ENCODE measurements around the gene CFAP92. TPM values are rescaled to one million over a fixed set of nuclear protein-coding genes. Genes with fewer than 3 reads are reported as not detected.

Gene CFAP92
- total and polyA plus RNA-seq, 3 donors from 2014 or later = 16.0 to 62.0 (median 26.7) TPM

DNA sequence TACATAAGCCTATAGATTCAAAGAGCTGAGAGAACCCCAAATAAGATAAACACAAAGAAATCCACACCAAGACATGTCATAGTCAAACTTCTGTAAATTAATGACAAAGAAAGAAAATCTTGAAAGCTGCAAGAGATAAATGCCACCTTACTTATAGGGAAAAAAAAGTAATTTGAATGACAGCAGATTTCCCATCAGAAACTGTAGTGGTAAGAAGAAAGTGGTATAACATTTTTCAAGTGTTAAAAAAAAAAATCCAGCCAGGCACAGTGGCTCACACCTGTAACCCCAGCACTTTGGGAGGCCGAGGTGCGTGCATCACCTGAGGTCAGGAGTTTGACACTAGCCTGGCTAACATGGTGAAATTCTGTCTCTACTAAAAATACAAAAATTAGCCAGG, 37.4 kb downstream of the CFAP92 start:
- Histone ChIP-seq H3K4me3 (no peak overlapping the region), H3K9me3 (no peaks in the 10 kb centered on the region), H3K36me3 (ENCODE audit: low read depth, missing control alignments) (no peaks in the 10 kb centered on the region), H3K27ac (no peak overlapping the region), H3K27me3 (no peaks in the 10 kb centered on the region), H3K4me1 (no peaks in the 10 kb centered on the region)
- DNase-seq = no peak
- intact Hi-C loops (cut with DNase I; ENCODE audit: low total_unique reads) = no loop called here
- WGBS, 2 donors = 94% methylated on average over 2 of the region's 2 CpGs
- TF ChIP-seq, protein P1, sequence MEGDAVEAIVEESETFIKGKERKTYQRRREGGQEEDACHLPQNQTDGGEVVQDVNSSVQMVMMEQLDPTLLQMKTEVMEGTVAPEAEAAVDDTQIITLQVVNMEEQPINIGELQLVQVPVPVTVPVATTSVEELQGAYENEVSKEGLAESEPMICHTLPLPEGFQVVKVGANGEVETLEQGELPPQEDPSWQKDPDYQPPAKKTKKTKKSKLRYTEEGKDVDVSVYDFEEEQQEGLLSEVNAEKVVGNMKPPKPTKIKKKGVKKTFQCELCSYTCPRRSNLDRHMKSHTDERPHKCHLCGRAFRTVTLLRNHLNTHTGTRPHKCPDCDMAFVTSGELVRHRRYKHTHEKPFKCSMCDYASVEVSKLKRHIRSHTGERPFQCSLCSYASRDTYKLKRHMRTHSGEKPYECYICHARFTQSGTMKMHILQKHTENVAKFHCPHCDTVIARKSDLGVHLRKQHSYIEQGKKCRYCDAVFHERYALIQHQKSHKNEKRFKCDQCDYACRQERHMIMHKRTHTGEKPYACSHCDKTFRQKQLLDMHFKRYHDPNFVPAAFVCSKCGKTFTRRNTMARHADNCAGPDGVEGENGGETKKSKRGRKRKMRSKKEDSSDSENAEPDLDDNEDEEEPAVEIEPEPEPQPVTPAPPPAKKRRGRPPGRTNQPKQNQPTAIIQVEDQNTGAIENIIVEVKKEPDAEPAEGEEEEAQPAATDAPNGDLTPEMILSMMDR (IDR thresholded peaks at IDR 0.05) = no peak
- no peak for TF ChIP-seq POLR2A (IDR thresholded peaks at IDR 0.05)

DNA sequence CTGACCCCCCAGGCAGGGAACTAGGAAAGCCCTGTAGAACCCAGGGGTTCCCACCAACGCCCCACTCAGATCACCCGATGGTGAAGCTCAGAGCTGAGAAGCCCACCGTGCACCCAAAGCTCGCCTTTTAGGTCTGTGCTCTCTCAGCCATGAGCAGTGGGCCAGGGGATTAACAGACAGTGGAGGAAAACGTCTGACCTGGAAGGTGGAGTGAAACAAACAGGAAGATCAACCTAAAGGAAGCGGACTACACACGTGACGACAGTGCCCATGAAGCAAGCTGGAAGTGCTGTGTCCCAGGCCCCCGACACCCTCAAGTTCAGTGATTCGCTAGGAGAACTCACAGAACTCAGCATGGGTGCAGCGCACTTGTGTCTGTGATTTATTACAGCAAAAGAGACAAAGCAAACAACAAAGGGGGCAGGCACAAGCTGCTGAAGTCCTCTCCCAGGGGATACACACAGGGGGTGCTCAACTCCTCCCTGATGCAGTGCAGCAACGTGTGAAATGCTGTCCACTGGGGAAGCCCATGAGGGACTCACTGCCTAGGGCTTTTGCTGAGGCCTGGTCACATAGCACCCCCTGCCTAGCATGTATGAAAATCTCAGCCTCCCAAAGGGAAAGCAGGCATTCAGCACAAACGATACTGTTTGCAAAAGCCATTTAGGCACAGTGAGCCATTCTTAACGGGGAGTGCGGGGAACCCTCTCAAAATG, 43.5 kb downstream of the CFAP92 start:
- Histone ChIP-seq H3K4me3 (no peak overlapping the region), H3K36me3 (ENCODE audit: low read depth, missing control alignments) (no peaks in the 10 kb centered on the region), H3K4me1 (no peaks in the 10 kb centered on the region), H3K27me3 (no peaks in the 10 kb centered on the region), H3K9me3 (no peaks in the 10 kb centered on the region), H3K27ac (no peak overlapping the region)
- TF ChIP-seq, protein P1 (IDR thresholded peaks at IDR 0.05) = no peak
- no peak for TF ChIP-seq POLR2A (IDR thresholded peaks at IDR 0.05)
- intact Hi-C loops (cut with DNase I; ENCODE audit: low total_unique reads) = no loop called here
- 72 to 77% methylated on average over 15 of the region's 15 CpGs for WGBS, 2 donors
- DNase-seq = peak; percentile 47

DNA sequence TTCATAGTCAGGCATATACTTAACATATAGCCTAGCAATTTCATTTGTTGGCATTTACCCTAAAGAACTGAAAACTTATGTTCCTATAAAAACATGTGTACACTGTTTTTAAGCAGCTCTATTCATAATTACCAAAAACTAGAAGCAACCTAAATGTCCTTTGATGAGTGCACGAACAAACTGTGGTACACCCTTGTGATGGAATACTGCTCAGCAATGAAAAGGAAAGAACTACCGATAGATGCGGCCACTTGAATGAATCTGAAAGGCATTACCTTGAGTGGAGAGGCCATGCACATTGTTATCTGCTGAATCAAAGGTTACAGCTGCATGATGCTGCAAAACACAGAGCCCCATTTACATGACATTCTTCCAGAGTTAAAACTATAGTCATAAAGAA, 44.7 kb downstream of the CFAP92 start:
- H3K36me3 ChIP-seq (ENCODE audit: low read depth, missing control alignments) = no peaks in the 10 kb centered on the region
- H3K4me1 ChIP-seq = no peaks in the 10 kb centered on the region
- no peak overlapping the region for H3K4me3 ChIP-seq
- H3K27ac ChIP-seq = no peak overlapping the region
- H3K27me3 ChIP-seq = no peaks in the 10 kb centered on the region
- DNase-seq = no peak
- intact Hi-C loops (cut with DNase I; ENCODE audit: low total_unique reads) = no loop called here
- WGBS, 2 donors = 94 to 95% methylated on average over 3 of the region's 3 CpGs
- H3K9me3 ChIP-seq = no peaks in the 10 kb centered on the region
- TF ChIP-seq, protein P1 (IDR thresholded peaks at IDR 0.05) = no peak

DNA sequence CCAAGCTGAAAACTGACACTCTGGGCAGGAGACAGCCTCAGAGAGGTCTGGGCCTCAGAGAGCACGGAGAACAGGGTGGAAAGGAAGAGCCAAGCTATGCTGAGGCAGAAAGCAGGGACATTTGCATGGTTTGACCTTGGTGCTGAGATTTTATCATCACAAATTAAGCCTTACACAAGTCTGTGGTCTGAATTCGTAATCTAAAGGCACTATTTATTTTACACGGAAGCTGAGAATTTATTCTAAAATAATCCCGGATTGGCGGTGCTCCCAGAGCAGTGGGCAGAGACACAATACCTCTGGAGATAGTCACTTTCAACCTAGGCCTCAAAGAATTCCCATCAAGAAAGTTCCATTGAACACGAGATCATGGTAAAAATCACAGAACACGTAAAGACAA, 47.5 kb downstream of the CFAP92 start:
- 63 to 70% methylated on average over 7 of the region's 7 CpGs for WGBS, 2 donors
- no peak overlapping the region for H3K27ac ChIP-seq
- H3K9me3 ChIP-seq = no peaks in the 10 kb centered on the region
- DNase-seq = no peak
- TF ChIP-seq POLR2A (IDR thresholded peaks at IDR 0.05) = no peak
- TF ChIP-seq, protein P1 (IDR thresholded peaks at IDR 0.05) = no peak
- H3K27me3 ChIP-seq = no peaks in the 10 kb centered on the region
- no peaks in the 10 kb centered on the region for H3K4me1 ChIP-seq
- H3K36me3 ChIP-seq (ENCODE audit: low read depth, missing control alignments) = no peaks in the 10 kb centered on the region
- intact Hi-C loops (cut with DNase I; ENCODE audit: low total_unique reads) = no loop called here
- no peak overlapping the region for H3K4me3 ChIP-seq

DNA sequence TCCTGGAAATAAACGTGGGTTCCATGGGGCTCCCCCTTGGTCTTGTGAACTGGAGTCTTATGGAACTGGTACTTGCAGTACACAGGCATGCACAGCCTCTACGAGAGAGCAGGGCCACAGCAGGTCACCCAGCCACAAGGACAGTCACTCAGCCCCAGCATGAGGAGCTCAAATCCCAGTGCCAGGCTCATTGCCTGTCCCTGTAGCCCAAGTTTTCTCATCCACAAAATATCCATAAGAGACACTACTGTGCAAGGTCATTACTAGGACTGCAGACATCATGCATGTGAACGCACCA, 48.0 kb downstream of the CFAP92 start:
- DNase-seq = no peak
- TF ChIP-seq POLR2A (IDR thresholded peaks at IDR 0.05) = no peak
- intact Hi-C loops (cut with DNase I; ENCODE audit: low total_unique reads) = no loop called here

More for the DNA sequence above, 48.0 kb downstream of the CFAP92 start:
- 78 to 83% methylated on average over 1 to 3 of the region's 3 CpGs for whole genome bisulfite sequencing, 2 donors
- no peaks in the 10 kb centered on the region for H3K27me3 ChIP-seq
- H3K36me3 ChIP-seq (ENCODE audit: low read depth, missing control alignments) = no peaks in the 10 kb centered on the region
- no peaks in the 10 kb centered on the region for H3K9me3 ChIP-seq
- H3K27ac ChIP-seq = no peak overlapping the region
- no peak overlapping the region for H3K4me3 ChIP-seq
- no peaks in the 10 kb centered on the region for H3K4me1 ChIP-seq

All from testis (tissue), 3 donors.